HEK293 (cell line): Measurements from ENCODE around the gene IFIT2.

Experiments used
- CTCF ChIA-PET: fragments of 350-600 bp; formaldehyde crosslinking; extraction: SDS; loops from one replicate; lab custom pipeline; 2021; ENCODE audit warnings: antibody characterized with exemption; lab: Yijun Ruan, JAX
- POLR2A ChIA-PET: fragments of 300-600 bp; formaldehyde crosslinking; extraction: SDS; loops from one replicate; lab custom pipeline; 2020; ENCODE audit warnings: antibody characterized with exemption, inconsistent platforms; lab: Yijun Ruan, JAX
- H3K27ac ChIP-seq: fragments of 200-500 bp; sonication (Bioruptor generic); 2 replicates; pipeline ENCODE4 v1.5.1; 2014; ENCODE audit warnings: low read depth, low read length, control low read depth, inconsistent platforms; ENCODE audit errors: extremely low read depth
- H3K36me3 ChIP-seq, 2 experiments: fragments of 200-500 bp in 1 of 2; sonication (Bioruptor generic) in 1 of 2; 1 replicate in 1 of 2; 2 replicates in 1 of 2; pipeline ENCODE4 v1.5.1; 2014 to 2017; ENCODE audit warnings: inconsistent platforms in 2 of 2, low read length in 2 of 2; ENCODE audit not compliant: control insufficient read depth in 2 of 2, insufficient read depth in 1 of 2
- H3K4me1 ChIP-seq: fragments of 200-500 bp; sonication (Bioruptor generic); 2 replicates; pipeline ENCODE4 v1.5.1; 2014; ENCODE audit warnings: mild to moderate bottlenecking, low read length, inconsistent platforms; ENCODE audit not compliant: control insufficient read depth, insufficient read depth
- H3K4me3 ChIP-seq: 2 replicates; pipeline ENCODE4 v1.5.1; 2011; ENCODE audit warnings: low read depth, mild to moderate bottlenecking, control low read depth, low read length, moderate library complexity
- H3K9me3 ChIP-seq: fragments of 200-500 bp; sonication (Bioruptor generic); 2 replicates; pipeline ENCODE4 v1.5.1; 2014; ENCODE audit warnings: low read depth, low read length, inconsistent platforms; ENCODE audit not compliant: control insufficient read depth, insufficient read depth
- GLI4 ChIP-seq: fragments of 450-650 bp; formaldehyde crosslinking; IDR thresholded peaks from 2 replicates; pipeline ENCODE4 v1.5.1; 2016; ENCODE audit warnings: missing biosample characterization, missing genetic modification characterization
- KLF16 ChIP-seq: fragments of 450-650 bp; formaldehyde crosslinking; IDR thresholded peaks from 2 replicates; pipeline ENCODE4 v1.5.1; 2017; ENCODE audit warnings: missing biosample characterization, missing genetic modification characterization
- OSR2 ChIP-seq: fragments of 450-650 bp; formaldehyde crosslinking; IDR thresholded peaks from 2 replicates; pipeline ENCODE4 v1.5.1; 2016; ENCODE audit warnings: missing biosample characterization, missing genetic modification characterization
- SCRT1 ChIP-seq: fragments of 450-650 bp; formaldehyde crosslinking; IDR thresholded peaks from 2 replicates; pipeline ENCODE4 v1.5.1; 2016; ENCODE audit warnings: missing biosample characterization, missing genetic modification characterization, borderline replicate concordance
- WT1 ChIP-seq: fragments of 450-650 bp; formaldehyde crosslinking; IDR thresholded peaks from 2 replicates; pipeline ENCODE4 v1.5.1; 2016; ENCODE audit warnings: missing biosample characterization, missing genetic modification characterization
- ZNF155 ChIP-seq: fragments of 450-650 bp; formaldehyde crosslinking; IDR thresholded peaks from 2 replicates; pipeline ENCODE4 v1.5.1; 2016; ENCODE audit warnings: missing biosample characterization, missing genetic modification characterization
- ZNF174 ChIP-seq: fragments of 450-650 bp; formaldehyde crosslinking; IDR thresholded peaks from 2 replicates; pipeline ENCODE4 v1.5.0; 2017; ENCODE audit warnings: missing biosample characterization, mild to moderate bottlenecking, missing genetic modification characterization
- ZNF2 ChIP-seq: fragments of 450-650 bp; formaldehyde crosslinking; IDR thresholded peaks from 2 replicates; pipeline ENCODE4 v1.5.1; 2016; ENCODE audit warnings: missing biosample characterization, missing genetic modification characterization
- ZNF24 ChIP-seq: fragments of 450-650 bp; formaldehyde crosslinking; IDR thresholded peaks from 2 replicates; pipeline ENCODE4 v1.5.1; 2016; ENCODE audit warnings: missing biosample characterization, missing genetic modification characterization
- ZNF354C ChIP-seq: fragments of 450-650 bp; formaldehyde crosslinking; IDR thresholded peaks from 2 replicates; pipeline ENCODE4 v1.5.1; 2016; ENCODE audit warnings: missing biosample characterization, missing genetic modification characterization, low read depth, borderline replicate concordance
- ZNF548 ChIP-seq: fragments of 450-650 bp; formaldehyde crosslinking; IDR thresholded peaks from 2 replicates; pipeline ENCODE4 v1.5.1; 2016; ENCODE audit warnings: missing biosample characterization, missing genetic modification characterization
- ZNF571 ChIP-seq: fragments of 450-650 bp; formaldehyde crosslinking; IDR thresholded peaks from 2 replicates; pipeline ENCODE4 v1.5.0; 2017; ENCODE audit warnings: missing biosample characterization, missing genetic modification characterization
- ZNF585B ChIP-seq: fragments of 450-650 bp; formaldehyde crosslinking; IDR thresholded peaks from 2 replicates; pipeline ENCODE4 v1.5.1; 2016; ENCODE audit warnings: missing biosample characterization, missing genetic modification characterization
- ZNF624 ChIP-seq: fragments of 450-650 bp; formaldehyde crosslinking; IDR thresholded peaks from 2 replicates; pipeline ENCODE4 v1.5.1; 2017; ENCODE audit warnings: missing biosample characterization, missing genetic modification characterization
- ZNF791 ChIP-seq: fragments of 450-650 bp; formaldehyde crosslinking; IDR thresholded peaks from 2 replicates; pipeline ENCODE4 v1.5.1; 2016; ENCODE audit warnings: missing biosample characterization, missing genetic modification characterization
- ZNF843 ChIP-seq: fragments of 450-650 bp; formaldehyde crosslinking; IDR thresholded peaks from 2 replicates; pipeline ENCODE4 v1.5.1; 2016; ENCODE audit warnings: missing biosample characterization, missing genetic modification characterization
- TF ChIP-seq, protein P1 (sequence below): fragments of 450-650 bp; formaldehyde crosslinking; IDR thresholded peaks from 2 replicates; pipeline ENCODE4 v1.5.1; 2017; ENCODE audit warnings: missing biosample characterization, missing genetic modification characterization
- TF ChIP-seq, protein P2 (sequence below): fragments of 450-650 bp; formaldehyde crosslinking; IDR thresholded peaks from 2 replicates; pipeline ENCODE4 v1.5.1; 2016; ENCODE audit warnings: missing biosample characterization, missing genetic modification characterization
- TF ChIP-seq, protein P3 (sequence below): fragments of 450-650 bp; formaldehyde crosslinking; IDR thresholded peaks from 2 replicates; pipeline ENCODE4 v1.5.1; 2017; ENCODE audit warnings: missing biosample characterization, missing genetic modification characterization
- TF ChIP-seq, protein P4 (sequence below): fragments of 450-650 bp; IDR thresholded peaks from 2 replicates; pipeline ENCODE4 v1.5.1; 2018; ENCODE audit warnings: missing biosample characterization, mild to moderate bottlenecking, missing genetic modification characterization
- TF ChIP-seq, protein P5 (sequence below): fragments of 450-650 bp; formaldehyde crosslinking; IDR thresholded peaks from 2 replicates; pipeline ENCODE4 v1.5.1; 2016; ENCODE audit warnings: missing biosample characterization, missing genetic modification characterization

IFIT2 gene

DNA sequence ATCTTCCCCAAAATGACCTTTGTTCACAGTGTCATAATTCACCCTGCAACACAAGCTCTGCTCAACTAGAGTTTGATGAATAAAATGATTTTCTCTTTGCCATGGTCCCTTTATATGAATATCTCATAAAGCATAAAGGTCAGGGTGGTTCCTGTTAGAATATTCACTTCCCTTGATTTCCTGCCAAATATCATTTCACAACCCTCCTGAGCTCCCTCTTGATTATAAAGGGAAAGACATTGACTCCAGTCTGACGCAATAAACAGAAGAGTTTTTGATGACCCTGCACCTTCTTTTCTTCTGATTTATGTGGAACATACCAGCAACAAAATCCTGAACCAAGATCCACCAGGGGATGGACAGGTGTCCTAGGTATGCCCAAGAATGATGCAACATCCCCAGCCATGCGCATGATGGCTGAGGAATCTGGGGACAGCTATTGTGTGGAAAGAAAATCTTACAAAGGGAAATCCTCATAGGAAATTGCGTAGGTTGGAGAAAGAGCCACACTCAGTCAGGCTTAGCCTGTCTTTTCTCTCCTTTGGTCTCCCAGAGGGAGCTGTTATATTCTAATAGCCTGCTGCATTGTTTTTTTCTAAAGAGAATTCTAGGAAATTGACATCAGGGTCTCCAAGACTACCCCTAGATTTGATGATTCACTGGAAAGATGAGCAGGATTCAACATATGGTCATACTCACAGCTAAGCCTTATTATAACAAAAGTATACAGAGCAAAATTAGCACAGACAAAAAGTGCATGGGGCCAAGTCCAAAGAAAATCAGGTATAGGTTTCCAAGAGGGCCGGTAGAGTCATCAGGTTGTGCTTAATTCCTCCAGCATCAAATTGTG is 44.8 kb downstream of the IFIT2 start:
- POLR2A ChIA-PET, result no interaction called here
- no peak overlapping the region for H3K4me3 ChIP-seq
- H3K4me1 ChIP-seq, result no peaks in the 10 kb centered on the region
- TF ChIP-seq, protein P1, sequence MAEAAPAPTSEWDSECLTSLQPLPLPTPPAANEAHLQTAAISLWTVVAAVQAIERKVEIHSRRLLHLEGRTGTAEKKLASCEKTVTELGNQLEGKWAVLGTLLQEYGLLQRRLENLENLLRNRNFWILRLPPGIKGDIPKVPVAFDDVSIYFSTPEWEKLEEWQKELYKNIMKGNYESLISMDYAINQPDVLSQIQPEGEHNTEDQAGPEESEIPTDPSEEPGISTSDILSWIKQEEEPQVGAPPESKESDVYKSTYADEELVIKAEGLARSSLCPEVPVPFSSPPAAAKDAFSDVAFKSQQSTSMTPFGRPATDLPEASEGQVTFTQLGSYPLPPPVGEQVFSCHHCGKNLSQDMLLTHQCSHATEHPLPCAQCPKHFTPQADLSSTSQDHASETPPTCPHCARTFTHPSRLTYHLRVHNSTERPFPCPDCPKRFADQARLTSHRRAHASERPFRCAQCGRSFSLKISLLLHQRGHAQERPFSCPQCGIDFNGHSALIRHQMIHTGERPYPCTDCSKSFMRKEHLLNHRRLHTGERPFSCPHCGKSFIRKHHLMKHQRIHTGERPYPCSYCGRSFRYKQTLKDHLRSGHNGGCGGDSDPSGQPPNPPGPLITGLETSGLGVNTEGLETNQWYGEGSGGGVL (tag by site-specific recombination), result no peak
- TF ChIP-seq, protein P2, sequence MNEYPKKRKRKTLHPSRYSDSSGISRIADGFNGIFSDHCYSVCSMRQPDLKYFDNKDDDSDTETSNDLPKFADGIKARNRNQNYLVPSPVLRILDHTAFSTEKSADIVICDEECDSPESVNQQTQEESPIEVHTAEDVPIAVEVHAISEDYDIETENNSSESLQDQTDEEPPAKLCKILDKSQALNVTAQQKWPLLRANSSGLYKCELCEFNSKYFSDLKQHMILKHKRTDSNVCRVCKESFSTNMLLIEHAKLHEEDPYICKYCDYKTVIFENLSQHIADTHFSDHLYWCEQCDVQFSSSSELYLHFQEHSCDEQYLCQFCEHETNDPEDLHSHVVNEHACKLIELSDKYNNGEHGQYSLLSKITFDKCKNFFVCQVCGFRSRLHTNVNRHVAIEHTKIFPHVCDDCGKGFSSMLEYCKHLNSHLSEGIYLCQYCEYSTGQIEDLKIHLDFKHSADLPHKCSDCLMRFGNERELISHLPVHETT, result no peak
- TF ChIP-seq ZNF624, result no peak
- TF ChIP-seq ZNF791 (tag by site-specific recombination), result no peak
- TF ChIP-seq OSR2 (tag by site-specific recombination), result no peak
- no peak for TF ChIP-seq ZNF2 (tag by site-specific recombination)
- no peak overlapping the region for H3K27ac ChIP-seq
- CTCF ChIA-PET, result interaction anchor here (0.7 kb wide), 1 partner anchor 17 kb away, joined by 3 read pairs; no protein-coding TSS in a partner anchor
- H3K36me3 ChIP-seq, result no peaks in the 10 kb centered on the region
- H3K9me3 ChIP-seq, result no peaks in the 10 kb centered on the region

DNA sequence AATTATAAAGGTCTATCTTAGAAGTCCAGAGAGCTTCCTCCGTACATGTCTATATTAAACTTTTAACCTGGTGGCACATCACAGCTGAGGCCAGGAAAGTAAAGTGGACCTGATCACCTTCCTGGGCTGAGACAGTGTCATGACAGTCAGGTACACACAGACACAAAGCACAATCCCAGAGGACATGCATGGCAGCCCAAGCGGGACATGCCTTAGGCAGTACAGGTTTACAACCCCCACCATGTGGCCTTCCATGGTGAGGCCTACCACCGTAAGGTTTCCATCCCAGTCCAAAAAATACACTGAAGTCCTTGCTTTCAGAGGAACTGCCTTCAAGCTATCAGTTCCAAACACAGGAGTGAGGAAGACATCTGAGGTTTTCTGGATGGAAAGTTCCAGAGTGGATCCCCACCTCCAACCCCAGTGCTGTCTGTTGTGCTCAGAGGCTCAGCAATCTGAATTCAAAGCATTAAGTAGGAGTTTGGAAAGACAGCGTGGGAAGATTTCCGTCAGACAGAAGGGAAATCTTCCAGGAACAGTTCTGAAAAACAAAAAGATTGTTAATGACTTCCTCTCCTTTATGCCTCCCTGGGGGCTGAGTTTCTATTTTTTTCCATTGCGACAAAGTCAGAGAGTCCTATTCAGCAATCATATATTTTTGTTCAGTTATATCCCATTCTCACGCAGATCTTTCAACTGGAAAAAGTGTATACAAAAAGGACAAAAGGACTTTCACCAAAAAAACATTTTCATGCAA is 46.0 kb downstream of the IFIT2 start:
- ChIA-PET CTCF (no interaction called here), POLR2A (no interaction called here)
- Histone ChIP-seq H3K27ac (no peak overlapping the region), H3K36me3 (no peaks in the 10 kb centered on the region), H3K9me3 (no peaks in the 10 kb centered on the region), H3K4me3 (no peak overlapping the region), H3K4me1 (no peaks in the 10 kb centered on the region)
- TF ChIP-seq ZNF843 (no peak), ZNF548 (tag by site-specific recombination) (no peak), GLI4 (tag by site-specific recombination) (no peak), ZNF354C (tag by site-specific recombination) (no peak), SCRT1 (tag by site-specific recombination) (no peak), ZNF571 (tag by site-specific recombination) (no peak), KLF16 (tag by site-specific recombination) (no peak), ZNF24 (tag by site-specific recombination) (no peak), ZNF155 (tag by site-specific recombination) (no peak), ZNF585B (tag by site-specific recombination) (no peak), ZNF174 (no peak), WT1 (tag by site-specific recombination) (no peak)
- TF ChIP-seq, protein P3, sequence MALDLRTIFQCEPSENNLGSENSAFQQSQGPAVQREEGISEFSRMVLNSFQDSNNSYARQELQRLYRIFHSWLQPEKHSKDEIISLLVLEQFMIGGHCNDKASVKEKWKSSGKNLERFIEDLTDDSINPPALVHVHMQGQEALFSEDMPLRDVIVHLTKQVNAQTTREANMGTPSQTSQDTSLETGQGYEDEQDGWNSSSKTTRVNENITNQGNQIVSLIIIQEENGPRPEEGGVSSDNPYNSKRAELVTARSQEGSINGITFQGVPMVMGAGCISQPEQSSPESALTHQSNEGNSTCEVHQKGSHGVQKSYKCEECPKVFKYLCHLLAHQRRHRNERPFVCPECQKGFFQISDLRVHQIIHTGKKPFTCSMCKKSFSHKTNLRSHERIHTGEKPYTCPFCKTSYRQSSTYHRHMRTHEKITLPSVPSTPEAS (tag by site-specific recombination), result no peak
- TF ChIP-seq, protein P4, sequence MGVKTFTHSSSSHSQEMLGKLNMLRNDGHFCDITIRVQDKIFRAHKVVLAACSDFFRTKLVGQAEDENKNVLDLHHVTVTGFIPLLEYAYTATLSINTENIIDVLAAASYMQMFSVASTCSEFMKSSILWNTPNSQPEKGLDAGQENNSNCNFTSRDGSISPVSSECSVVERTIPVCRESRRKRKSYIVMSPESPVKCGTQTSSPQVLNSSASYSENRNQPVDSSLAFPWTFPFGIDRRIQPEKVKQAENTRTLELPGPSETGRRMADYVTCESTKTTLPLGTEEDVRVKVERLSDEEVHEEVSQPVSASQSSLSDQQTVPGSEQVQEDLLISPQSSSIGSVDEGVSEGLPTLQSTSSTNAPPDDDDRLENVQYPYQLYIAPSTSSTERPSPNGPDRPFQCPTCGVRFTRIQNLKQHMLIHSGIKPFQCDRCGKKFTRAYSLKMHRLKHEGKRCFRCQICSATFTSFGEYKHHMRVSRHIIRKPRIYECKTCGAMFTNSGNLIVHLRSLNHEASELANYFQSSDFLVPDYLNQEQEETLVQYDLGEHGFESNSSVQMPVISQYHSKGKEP (tag by site-specific recombination), result no peak
- TF ChIP-seq, protein P5, sequence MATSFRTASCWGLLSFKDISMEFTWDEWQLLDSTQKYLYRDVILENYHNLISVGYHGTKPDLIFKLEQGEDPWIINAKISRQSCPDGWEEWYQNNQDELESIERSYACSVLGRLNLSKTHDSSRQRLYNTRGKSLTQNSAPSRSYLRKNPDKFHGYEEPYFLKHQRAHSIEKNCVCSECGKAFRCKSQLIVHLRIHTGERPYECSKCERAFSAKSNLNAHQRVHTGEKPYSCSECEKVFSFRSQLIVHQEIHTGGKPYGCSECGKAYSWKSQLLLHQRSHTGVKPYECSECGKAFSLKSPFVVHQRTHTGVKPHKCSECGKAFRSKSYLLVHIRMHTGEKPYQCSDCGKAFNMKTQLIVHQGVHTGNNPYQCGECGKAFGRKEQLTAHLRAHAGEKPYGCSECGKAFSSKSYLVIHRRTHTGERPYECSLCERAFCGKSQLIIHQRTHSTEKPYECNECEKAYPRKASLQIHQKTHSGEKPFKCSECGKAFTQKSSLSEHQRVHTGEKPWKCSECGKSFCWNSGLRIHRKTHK, result no peak
